GM19467 (cell line): ENCODE measurements around the gene RESP18.
A peak's percentile ranks its signal among the peaks of the same experiment; 100 is the strongest.
"Not testable (repeated sequence)": the region's sequence is repeated elsewhere in the genome, so short reads cannot be mapped to it uniquely, and the experiment has no call there.

Experiments
- ATAC-seq: cut with Tn5 transposase; IDR thresholded peaks from one replicate; pipeline ENCODE4 v1.9.1; 2021; ENCODE audit warnings: mild to moderate bottlenecking, moderate library complexity; ENCODE audit not compliant: unreplicated experiment

RESP18 gene

DNA sequence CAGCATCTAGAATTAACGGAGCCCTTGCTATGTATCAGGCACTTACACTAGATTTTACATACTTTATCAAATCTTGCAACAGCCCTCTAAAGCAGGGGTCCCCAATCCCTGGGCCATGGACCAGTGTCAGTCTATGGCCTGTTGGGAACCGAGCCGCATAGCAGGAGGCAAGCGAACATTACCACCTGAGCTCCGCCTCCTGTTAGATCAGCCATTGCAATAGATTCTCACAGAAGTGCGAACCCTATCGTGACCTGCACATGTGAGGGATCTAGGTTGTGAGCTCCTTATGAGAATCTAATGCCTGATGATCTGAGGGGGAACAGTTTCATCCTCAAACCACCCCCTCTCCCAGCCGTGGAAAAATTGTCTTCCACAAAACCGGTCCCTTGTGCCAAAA is 39.9 kb downstream of the RESP18 start:
- ATAC-seq: no peak

DNA sequence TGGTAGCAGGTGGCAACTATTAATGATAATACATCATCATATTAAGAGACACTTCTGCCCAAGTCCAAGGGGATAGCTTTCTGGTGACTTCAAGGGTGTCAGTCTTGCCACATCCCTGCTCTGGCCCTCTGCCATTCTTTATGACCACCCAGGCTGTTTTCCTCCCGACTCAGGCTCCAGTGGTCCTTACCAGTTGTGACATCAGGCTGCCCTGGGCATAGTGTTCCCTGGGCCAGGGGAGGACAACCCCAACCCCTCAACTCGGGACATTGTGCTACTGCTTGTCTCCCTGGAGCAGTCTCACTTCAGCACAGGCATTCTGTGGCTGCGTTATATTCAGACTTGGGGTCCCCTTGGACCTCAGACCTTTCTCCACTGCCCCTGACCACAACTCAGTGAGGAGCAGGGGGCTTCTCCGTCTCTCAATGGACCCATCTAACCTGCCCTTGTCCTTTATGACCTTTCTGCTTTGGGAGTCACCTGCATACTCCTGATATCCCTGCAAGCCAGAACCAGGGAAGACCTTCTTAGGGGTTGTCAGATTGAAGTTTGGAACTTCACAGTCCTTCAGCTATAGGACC is 40.5 kb downstream of the RESP18 start:
- ATAC-seq: no peak

DNA sequence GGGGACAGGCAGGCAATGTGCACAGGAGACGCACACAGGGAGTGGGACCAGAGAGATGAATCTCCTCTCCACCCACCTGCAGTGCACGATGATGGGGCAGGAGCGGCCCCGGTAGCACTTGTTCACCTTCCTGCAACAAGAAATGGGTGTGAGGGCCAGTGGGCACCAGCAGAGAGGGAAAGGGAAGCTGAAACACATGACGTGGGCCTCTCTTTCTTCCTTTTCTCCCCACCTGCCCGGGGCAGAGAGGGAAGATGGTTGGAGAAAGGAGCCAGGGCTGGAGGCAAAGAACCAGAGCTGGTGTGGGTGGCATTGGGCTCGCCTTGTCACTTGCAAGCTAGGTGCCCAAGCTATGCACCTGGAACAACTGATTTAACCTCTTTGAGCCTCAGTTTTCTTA is 41.1 kb downstream of the RESP18 start:
- ATAC-seq: no peak

DNA sequence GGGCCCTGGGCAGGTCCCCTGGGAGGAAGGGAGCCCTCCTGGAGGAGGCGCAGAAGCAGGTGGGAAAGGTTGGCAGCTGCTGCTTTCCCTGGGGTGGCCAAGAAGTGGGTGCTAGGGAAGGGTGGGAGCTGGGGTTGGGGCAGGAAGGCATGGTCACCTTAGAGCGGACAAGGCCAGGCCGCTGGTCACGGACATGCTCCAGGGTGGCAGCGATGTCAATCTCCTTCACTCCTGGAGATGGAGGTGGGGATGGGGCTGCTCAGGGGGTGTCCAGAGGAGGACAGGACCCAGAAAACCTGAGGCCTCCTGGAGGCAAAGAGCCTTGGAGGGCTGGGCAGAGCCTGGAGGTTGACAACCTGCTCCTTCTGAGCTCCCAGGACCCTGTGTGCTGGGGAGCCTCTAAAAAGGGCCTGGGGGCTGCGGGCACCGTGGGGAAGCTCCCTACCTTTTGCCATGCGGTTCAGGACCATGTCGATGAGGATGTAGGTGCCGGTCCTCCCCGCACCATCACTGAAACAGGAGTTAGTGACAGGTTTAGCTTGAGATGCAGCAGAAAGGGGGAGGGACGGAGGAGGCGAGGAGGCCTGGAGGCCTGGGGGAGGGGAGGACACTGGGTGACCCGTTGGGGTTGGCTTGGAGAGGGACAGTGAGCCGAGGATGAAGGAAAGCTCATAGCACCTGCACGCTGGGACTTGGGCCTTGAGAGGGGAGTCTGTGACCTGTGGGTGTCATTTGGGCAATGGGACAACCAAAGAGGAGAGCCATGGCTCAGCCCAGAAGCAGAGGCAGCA is 42.0 kb downstream of the RESP18 start:
- ATAC-seq: no peak

DNA sequence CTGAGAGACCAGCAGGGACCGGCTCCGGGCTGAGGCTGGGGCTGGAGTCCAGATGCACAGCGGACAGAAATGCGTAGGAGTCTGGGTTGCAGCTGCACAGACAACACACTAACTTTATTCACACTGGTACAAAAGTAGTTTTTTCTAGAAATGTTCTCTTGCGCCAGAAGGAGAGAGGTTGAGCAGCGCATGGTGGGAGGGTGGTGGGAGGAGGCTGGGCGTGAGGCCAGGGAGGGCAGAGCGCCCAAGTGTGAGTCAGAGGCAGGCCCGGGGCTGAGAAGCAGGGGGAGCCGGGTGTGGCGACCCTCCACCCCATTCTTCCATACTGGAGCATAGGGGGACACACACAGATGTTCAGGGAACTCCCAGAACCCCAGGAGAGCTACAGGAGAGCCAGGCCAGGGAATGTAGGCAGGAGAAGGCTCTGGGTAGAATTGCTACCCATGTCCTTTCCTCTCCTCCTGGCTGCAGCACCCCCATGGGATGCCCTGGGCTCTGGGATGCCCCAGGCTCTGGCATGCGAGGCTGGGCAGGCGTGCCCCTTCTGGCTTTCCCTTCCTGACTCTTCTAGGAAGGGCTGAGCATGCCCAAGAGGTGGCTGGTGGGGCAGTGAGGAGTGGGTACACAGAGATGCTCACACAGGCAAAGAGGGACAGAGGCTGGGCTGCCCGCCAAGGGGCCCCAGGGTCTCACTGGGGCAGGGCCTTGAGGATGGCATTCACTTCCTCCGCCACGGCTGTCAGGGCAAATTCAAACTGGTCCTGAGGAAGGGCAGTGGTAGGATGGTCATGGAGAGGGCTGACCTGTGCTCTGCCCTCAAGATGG is 42.8 kb downstream of the RESP18 start:
- ATAC-seq: no peak

DNA sequence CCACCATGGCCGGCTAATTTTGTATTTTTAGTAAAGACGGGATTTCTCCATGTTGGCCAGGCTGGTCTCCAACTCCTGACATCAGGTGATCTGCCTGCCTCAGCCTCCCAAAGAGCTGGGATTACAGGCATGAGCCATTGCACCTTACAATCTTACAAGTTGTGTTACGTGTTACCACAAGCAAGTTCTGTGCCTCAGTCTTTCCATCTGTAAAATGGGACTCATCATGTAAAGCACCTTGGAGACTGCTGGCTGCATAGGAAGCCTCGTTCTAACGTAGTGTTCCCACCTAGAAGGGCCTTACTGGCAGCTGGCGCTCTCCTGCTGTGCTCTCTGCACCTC is 43.4 kb downstream of the RESP18 start:
- no peak for ATAC-seq

DNA sequence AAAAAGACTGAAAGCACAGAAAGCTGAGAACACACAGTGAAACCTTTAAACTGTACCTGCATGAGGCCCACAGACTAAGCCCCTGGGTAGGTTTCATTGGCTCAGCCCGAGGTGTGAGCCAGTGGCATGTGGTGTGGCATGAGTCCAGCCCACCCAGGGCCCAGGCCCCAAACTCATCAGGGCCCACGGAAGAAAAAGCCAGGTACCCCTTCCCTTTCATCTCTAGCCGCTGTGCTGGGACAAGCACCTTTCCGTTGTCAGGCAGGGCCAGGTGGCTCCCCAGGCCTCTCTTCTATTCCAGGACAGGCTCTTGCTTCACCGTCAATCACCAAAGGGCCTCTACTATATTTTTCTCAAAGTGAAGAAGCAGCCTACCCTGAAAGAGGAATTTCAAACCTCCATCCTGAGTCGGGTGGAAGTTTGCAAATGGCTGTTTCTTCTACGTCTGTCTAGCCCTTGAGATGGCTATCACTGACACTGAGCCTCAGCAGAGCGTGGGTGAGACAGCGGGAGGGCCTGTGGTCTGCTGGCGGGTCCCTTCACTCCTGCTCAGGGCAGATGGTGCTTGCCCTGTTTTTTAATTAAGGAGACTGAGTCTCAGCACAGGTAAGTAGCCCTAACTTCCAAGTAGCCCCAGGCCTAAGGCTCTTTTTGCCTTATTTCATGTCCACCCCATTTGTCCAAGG is 44.8 kb downstream of the RESP18 start:
- ATAC-seq: no peak

DNA sequence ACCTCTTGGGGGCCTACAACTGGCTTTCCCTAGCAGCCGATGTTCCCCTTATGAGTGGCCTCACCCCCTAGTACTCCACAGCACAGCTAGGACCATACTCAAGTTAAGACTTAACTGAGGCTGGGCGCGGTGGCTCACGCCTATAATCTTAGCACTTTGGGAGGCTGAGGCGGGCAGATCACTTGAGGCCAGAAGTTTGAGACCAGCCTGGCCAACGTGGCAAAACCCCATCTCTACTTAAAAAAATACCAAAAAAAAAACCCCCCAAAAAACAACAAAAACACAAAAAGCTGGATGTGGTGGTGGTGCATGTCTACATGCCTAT is 45.5 kb downstream of the RESP18 start:
- not testable (repeated sequence) for ATAC-seq

DNA sequence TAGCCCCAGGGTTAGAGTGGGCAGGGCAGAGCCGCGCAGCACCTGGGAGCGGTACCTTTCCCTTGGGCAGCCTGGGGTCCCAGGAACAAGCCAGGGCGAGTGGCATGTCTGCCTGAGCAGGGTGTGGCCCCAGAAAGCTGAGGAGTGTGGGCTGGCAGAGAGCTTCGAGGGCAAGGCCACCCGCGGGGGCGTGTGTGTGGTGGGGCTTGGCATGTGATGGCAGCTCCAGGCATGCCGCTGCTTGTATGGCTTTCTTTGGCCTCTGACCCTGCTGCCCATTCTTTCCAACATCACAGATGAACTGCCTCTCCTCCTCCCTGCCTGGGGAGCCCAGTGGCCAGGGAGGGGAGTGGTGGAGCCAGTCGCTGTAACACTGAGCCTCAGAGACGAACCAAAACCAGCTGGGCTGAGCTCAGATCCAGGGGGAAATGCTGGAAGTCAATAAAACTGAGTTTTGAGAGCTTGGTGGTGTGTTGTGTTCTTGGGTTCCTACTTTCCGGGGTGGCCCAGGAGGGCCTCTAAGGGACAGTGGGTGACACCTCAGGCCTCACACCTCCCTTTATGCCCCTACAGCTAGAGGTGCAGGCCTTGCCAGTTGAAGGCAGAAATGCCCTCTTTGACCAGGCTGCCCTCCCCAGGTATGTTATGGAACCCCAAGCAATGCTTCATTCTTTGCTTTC is 46.0 kb downstream of the RESP18 start:
- no peak for ATAC-seq

DNA sequence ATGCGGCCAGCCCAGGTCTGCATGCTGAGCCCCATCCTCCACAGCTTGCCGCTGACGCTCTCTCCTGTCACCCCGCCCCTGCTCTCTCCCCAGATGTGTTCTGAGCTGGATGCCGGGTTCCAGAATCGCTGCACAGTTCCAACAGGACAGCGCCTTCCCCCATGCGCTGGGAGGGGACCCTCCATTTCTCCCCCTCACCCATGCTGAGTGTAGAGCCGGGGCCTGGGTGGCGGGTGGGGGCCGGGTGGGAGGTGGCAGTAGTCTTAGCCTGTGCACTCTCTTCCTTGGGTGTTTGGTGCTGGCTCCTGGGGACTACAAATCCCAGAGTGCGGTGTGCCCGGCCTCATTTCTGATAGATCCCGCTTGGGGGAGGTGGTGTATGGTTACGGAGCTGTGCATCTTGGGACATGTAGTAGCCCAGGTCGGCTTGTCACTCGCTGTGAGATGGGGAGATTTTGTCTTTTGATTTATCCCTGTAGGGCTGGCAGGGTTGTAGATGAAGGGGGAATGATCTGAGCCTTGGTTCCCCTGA is 46.6 kb downstream of the RESP18 start:
- no peak for ATAC-seq

DNA sequence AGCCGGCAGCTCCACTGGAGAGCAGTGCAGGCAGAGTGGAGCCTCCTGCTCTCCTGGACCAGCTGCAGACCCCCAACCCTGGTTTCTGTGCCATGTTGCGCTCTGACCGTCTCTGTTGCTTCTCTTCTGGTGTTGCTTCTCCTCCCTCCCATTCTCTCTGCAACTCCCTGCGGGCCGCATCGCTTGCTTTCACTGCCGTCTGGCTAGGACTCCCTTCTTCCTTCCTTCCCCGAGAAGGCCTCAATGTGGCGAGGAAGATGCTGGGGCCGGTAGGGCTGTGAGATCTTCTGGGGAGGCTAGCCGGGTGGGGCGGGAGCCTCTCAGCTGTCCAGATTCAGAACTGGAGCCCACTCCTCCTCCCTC is 47.2 kb downstream of the RESP18 start:
- no peak for ATAC-seq

DNA sequence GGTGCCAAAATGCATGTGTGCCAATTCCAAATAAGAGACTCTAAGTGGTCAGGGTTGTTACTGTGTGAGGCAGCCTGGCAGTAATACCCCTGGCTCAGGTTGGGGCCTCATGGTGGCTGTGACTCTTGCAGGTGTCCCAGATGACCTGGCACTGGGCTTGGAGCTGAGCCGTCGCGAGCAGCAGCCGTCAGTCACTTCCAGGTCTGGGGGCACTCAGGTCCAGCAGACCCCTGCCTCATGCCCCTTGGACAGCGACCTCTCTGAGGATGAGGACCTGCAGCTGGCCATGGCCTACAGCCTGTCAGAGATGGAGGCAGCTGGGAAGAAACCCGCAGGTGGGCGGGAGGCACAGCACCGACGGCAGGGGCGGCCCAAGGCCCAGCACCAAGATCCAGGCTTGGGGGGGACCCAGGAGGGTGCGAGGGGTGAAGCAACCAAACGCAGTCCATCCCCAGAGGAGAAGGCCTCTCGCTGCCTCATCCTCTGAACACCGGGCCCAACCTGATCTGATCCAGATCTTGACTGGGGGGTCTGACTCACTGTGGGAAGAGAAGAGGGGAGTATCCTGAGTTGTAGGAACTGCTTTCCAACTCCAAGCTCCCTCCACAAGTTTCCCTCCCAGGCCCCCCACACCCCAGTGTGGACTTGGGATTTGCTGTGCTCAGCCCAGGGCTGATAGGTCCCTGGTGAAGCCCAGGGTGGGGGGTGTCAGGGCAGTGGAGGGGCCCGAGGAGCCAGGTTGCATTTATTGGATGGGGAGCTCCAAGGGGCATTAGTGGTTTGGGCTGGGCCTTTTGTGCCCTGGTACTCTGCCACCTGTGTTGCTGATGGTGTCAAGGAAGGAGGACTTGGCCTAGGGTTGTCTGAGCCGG is 47.8 kb downstream of the RESP18 start:
- no peak for ATAC-seq

DNA sequence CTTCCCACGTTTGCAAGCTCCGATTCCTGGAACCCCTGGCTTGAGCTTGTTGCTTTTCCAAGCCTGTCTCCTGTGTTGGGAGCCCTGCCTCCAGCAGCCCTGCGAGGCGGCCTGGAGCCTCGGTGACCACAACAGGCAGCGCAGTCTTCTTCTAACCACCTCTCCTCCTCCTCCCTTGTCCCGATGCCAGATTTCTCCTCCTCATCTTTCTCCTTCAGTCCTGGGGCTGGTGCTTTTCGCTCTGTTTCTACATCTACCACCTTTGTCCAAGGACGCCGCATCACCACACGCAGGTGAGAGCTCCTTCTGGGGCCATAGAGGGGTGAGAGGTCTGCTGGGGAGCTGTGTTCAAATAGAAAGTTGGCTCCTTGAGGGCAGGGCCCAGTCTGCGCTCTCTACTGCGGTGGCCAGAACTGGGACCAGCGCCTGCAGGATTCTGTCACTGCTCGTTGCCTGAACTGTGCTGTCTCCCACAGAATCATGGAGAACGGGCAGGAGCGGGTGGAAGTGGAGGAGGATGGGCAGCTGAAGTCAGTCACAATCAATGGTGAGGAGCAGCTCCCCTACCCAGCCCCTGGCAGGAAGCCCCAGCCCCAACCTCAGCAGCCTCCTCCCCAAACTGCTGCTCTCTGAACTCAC is 49.5 kb downstream of the RESP18 start:
- no peak for ATAC-seq

DNA sequence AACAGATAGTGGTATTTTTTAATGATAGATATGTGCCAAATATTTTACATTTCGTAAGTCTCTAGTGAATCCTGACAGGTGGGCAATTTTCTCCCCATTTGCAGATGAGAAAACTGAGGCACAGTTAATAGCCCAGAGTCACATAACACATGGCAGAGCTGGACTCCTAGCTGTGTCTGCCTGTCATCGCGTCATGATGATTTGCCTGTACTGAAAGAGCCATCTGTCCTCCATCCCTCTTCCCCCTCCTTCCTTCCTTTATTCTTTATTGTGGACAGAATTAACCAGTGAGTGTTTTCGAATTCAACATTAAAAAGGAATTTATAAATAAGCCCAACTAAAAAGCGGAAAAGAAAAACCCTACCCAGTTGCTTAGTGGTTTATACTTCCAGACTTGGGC is 50.2 kb downstream of the RESP18 start:
- no peak for ATAC-seq

DNA sequence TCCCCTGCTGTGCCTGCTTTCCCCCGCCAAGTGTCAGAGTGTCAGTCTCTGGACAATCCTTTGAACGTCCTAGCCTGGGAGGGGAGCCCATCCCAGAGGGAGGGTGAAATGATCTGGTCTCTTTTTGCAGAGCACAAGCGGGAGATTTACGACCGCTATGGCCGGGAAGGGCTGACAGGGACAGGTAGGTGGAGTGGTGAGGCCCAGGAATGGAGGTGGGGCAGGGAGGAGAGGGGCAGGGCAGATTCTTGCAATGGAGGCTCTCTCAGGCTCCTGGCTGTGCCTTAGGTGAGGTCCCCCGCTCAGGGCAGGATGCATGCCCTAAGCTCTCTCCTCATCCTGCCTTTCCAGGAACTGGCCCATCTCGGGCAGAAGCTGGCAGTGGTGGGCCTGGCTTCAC is 51.0 kb downstream of the RESP18 start:
- no peak for ATAC-seq

DNA sequence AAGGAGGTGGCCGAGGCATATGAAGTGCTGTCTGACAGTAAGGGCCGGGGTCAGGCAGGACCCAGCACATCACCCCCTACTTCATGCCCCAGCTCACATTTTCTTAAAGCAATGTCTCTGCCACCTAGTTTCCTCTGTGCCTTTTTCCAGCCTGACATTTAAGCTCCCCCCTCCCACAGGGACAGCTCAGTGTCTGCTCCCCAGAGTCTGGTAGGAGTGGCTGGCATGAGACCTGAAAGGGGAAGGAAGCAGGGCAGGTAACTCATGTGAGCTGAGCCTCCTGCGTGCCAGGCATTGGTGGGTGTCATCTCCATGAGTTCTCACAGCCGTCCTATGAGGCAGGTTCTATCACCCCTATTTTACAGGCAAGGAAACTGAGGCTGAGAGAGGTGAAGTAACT is 51.9 kb downstream of the RESP18 start:
- ATAC-seq: no peak

DNA sequence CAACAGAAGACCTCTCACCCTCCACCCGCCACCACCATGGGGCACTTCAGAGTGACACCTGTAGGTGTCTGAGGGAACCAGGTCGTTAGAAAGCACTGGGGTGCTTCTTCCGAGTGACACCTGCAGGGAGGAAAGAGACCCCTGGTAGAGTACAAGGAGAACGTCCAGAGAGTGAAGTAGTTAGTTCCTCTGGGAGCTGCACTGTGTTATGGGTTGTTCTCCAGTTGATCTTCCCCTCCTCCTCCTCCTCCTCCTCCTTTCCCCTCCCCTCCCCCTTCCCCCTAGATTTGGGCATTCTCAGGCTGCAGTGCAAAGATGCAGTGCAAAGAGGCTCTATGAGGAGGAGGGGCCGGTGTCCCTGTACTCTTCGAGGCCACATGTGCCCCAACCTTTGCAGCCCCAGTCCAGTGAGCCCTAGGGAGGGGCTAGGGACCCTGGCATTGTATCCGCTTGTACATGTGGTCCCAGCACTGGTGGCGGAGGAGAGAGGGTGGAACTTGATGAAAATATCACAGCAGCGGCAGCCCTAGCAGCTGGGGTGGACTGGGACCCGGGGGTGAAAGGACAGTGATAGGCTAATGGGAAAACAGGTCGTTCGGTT is 52.5 kb downstream of the RESP18 start:
- ATAC-seq: no peak

DNA sequence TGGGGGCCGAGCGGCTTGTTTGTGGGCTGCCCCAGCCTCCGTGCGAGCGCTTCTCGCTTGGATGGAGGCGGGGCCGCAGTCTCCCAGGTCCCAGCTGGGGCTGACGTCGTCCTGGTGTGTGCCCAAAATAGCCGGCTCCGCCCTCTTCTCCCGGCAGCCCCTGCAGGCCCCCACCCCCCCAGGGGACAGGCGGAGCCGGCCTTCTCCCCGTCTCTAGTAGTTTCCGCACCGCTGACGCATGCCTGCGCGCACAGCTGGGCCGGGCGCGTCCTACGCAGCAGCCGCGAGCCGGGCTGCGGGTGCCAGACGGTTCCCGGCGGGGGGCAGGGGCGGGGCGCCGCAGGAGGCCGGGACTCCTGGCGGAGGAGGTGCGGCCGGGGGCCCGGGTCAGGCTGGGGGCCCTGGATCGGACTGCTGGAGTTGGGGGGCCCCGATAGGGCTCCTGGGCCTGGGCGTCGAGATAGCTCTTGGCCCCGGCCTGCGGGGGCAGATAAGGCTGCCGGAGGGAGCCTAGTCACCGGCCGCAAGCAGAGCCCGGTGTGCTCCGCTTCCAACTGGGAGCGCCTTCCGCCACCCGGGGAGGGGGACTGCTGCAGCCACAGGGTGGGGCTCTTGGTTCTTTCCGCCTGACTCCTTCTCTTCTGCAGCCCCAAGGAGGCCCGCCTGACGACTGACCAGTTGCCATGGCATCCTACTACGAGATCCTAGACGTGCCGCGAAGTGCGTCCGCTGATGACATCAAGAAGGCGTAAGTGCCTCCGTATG is 53.2 kb downstream of the RESP18 start, which contains the start of gene DNAJB2:
Gene DNAJB2 (plus strand): TSS at position 216 of the 765 bp plus-strand sequence. CDS start 468 bp downstream, at position 684.
- peak; percentile 83 for ATAC-seq
